ENCODE measurements around the gene PLA2G2C. TPM values are rescaled to one million over a fixed set of nuclear protein-coding genes. Genes with fewer than 3 reads are reported as not detected.

PLA2G2C gene
- total and polyA plus RNA-seq, 2 experiments from 2014 or later = not detected

GRCh38 chr1:20158358-20159070 is 27.8 kb downstream of the PLA2G2C start:
- DNase-seq (ENCODE audit: low spot score) (no peak), ATAC-seq (no peak)
- no peak for TF ChIP-seq JUNB (IDR thresholded peaks at IDR 0.05; ENCODE audit: unreplicated experiment)
- TF ChIP-seq POLR2AphosphoS5 (IDR thresholded peaks at IDR 0.05; ENCODE audit: low read depth) = no peak
- Mint-ChIP-seq H3K4me1 (peaks cover 8% of the 10 kb centered on the region), H3K27me3 (ENCODE audit: insufficient read depth, low read depth, poor library complexity) (peaks cover 9% of the 10 kb centered on the region), H3K27ac (no peak overlapping the region), H3K9me3 (peaks cover 50% of the 10 kb centered on the region), H3K36me3 (ENCODE audit: low read depth) (peaks cover 22% of the 10 kb centered on the region), H3K4me3 (no peak overlapping the region)
- no peaks in the 10 kb centered on the region for H3K4me1 ChIP-seq (ENCODE audit: insufficient read depth)
- no peaks in the 10 kb centered on the region for H3K27me3 ChIP-seq (ENCODE audit: insufficient read depth)
- H3K4me2 ChIP-seq = no peak overlapping the region
- H3K36me3 ChIP-seq (ENCODE audit: insufficient read depth) = no peaks in the 10 kb centered on the region
- no peak overlapping the region for H3K27ac ChIP-seq (ENCODE audit: low read depth)
- H3K4me3 ChIP-seq = no peak overlapping the region
- H3K9me2 ChIP-seq (ENCODE audit: insufficient read depth) = no peaks in the 10 kb centered on the region
- H4K20me1 ChIP-seq (replicated peaks; ENCODE audit: insufficient read depth) = no peaks in the 10 kb centered on the region
- no peaks in the 10 kb centered on the region for H3K79me2 ChIP-seq (replicated peaks; ENCODE audit: insufficient read depth)
- no peaks in the 10 kb centered on the region for H3F3A ChIP-seq (replicated peaks; ENCODE audit: low read depth)
- no peak overlapping the region for H2AFZ ChIP-seq

DNA sequence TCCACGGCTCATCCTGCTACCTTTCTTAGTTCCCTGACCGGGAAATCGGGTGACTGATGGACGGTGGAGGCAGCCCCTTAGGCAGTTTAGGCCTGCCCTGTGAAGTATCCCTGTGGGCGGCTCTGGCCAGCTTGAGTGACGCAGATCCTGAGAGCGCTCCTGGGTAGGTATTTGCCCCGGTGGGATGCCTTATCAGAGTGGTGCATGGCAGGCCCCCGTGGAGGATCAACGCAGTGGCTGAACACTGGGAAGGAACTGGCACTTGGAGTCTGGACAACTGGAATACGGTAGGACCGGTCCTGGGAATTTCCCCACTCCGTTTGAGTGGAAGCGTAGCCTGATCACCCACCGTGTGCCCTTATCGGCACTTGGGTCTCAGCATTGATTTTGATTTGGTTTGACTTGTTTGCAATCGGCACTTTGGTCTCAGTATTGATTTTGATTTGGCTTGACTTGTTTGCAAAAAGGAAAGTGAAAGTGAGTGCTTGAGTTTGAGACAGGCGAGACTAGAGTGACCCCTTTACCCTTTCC is 32.0 kb downstream of the PLA2G2C start:
- H3K36me3 ChIP-seq (ENCODE audit: insufficient read depth) = no peaks in the 10 kb centered on the region
- H3K27me3 ChIP-seq (ENCODE audit: insufficient read depth) = no peaks in the 10 kb centered on the region
- no peak for DNase-seq (ENCODE audit: low spot score)
- no peak overlapping the region for H3K4me3 Mint-ChIP-seq
- H3K4me1 ChIP-seq (ENCODE audit: insufficient read depth) = peaks cover 9% of the 10 kb centered on the region; the same call in 1 of the 2 replicates
- no peak overlapping the region for H2AFZ ChIP-seq
- H3K4me1 Mint-ChIP-seq = peaks cover 21% of the 10 kb centered on the region
- no peak overlapping the region for H3K4me2 ChIP-seq
- no peaks in the 10 kb centered on the region for H3K9me2 ChIP-seq (ENCODE audit: insufficient read depth)
- no peak for ATAC-seq
- H3K27me3 Mint-ChIP-seq (ENCODE audit: insufficient read depth, low read depth, poor library complexity) = peaks cover 6% of the 10 kb centered on the region
- peaks cover 10% of the 10 kb centered on the region for H3K9me3 Mint-ChIP-seq
- H4K20me1 ChIP-seq (replicated peaks; ENCODE audit: insufficient read depth) = no peaks in the 10 kb centered on the region
- no peaks in the 10 kb centered on the region for H3K36me3 Mint-ChIP-seq (ENCODE audit: low read depth)
- H3K79me2 ChIP-seq (replicated peaks; ENCODE audit: insufficient read depth) = no peaks in the 10 kb centered on the region
- H3K27ac Mint-ChIP-seq = no peak overlapping the region
- H3F3A ChIP-seq (replicated peaks; ENCODE audit: low read depth) = 0 out of 2 replicates have a peak, but pooled peaks cover 3% of the 10 kb centered on the region
- TF ChIP-seq, protein P1, sequence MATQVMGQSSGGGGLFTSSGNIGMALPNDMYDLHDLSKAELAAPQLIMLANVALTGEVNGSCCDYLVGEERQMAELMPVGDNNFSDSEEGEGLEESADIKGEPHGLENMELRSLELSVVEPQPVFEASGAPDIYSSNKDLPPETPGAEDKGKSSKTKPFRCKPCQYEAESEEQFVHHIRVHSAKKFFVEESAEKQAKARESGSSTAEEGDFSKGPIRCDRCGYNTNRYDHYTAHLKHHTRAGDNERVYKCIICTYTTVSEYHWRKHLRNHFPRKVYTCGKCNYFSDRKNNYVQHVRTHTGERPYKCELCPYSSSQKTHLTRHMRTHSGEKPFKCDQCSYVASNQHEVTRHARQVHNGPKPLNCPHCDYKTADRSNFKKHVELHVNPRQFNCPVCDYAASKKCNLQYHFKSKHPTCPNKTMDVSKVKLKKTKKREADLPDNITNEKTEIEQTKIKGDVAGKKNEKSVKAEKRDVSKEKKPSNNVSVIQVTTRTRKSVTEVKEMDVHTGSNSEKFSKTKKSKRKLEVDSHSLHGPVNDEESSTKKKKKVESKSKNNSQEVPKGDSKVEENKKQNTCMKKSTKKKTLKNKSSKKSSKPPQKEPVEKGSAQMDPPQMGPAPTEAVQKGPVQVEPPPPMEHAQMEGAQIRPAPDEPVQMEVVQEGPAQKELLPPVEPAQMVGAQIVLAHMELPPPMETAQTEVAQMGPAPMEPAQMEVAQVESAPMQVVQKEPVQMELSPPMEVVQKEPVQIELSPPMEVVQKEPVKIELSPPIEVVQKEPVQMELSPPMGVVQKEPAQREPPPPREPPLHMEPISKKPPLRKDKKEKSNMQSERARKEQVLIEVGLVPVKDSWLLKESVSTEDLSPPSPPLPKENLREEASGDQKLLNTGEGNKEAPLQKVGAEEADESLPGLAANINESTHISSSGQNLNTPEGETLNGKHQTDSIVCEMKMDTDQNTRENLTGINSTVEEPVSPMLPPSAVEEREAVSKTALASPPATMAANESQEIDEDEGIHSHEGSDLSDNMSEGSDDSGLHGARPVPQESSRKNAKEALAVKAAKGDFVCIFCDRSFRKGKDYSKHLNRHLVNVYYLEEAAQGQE (IDR thresholded peaks at IDR 0.05; ENCODE audit: unreplicated experiment) = no peak
- TF ChIP-seq NANOG (IDR thresholded peaks at IDR 0.05; ENCODE audit: borderline replicate concordance) = no peak
- TF ChIP-seq, protein P2, sequence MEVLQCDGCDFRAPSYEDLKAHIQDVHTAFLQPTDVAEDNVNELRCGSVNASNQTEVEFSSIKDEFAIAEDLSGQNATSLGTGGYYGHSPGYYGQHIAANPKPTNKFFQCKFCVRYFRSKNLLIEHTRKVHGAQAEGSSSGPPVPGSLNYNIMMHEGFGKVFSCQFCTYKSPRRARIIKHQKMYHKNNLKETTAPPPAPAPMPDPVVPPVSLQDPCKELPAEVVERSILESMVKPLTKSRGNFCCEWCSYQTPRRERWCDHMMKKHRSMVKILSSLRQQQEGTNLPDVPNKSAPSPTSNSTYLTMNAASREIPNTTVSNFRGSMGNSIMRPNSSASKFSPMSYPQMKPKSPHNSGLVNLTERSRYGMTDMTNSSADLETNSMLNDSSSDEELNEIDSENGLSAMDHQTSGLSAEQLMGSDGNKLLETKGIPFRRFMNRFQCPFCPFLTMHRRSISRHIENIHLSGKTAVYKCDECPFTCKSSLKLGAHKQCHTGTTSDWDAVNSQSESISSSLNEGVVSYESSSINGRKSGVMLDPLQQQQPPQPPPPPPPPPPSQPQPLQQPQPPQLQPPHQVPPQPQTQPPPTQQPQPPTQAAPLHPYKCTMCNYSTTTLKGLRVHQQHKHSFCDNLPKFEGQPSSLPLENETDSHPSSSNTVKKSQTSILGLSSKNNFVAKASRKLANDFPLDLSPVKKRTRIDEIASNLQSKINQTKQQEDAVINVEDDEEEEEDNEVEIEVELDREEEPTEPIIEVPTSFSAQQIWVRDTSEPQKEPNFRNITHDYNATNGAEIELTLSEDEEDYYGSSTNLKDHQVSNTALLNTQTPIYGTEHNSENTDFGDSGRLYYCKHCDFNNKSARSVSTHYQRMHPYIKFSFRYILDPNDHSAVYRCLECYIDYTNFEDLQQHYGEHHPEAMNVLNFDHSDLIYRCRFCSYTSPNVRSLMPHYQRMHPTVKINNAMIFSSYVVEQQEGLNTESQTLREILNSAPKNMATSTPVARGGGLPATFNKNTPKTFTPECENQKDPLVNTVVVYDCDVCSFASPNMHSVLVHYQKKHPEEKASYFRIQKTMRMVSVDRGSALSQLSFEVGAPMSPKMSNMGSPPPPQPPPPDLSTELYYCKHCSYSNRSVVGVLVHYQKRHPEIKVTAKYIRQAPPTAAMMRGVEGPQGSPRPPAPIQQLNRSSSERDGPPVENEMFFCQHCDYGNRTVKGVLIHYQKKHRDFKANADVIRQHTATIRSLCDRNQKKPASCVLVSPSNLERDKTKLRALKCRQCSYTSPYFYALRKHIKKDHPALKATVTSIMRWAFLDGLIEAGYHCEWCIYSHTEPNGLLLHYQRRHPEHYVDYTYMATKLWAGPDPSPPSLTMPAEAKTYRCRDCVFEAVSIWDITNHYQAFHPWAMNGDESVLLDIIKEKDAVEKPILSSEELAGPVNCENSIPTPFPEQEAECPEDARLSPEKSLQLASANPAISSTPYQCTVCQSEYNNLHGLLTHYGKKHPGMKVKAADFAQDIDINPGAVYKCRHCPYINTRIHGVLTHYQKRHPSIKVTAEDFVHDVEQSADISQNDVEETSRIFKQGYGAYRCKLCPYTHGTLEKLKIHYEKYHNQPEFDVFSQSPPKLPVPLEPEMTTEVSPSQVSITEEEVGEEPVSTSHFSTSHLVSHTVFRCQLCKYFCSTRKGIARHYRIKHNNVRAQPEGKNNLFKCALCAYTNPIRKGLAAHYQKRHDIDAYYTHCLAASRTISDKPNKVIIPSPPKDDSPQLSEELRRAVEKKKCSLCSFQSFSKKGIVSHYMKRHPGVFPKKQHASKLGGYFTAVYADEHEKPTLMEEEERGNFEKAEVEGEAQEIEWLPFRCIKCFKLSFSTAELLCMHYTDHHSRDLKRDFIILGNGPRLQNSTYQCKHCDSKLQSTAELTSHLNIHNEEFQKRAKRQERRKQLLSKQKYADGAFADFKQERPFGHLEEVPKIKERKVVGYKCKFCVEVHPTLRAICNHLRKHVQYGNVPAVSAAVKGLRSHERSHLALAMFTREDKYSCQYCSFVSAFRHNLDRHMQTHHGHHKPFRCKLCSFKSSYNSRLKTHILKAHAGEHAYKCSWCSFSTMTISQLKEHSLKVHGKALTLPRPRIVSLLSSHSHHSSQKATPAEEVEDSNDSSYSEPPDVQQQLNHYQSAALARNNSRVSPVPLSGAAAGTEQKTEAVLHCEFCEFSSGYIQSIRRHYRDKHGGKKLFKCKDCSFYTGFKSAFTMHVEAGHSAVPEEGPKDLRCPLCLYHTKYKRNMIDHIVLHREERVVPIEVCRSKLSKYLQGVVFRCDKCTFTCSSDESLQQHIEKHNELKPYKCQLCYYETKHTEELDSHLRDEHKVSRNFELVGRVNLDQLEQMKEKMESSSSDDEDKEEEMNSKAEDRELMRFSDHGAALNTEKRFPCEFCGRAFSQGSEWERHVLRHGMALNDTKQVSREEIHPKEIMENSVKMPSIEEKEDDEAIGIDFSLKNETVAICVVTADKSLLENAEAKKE (CRISPR knock-in tag; IDR thresholded peaks at IDR 0.05) = no peak
- TF ChIP-seq STAT1 (IDR thresholded peaks at IDR 0.05; ENCODE audit: unreplicated experiment) = no peak
- TF ChIP-seq ZNF331 (CRISPR knock-in tag; IDR thresholded peaks at IDR 0.05; ENCODE audit: low read depth) = no peak
- TF ChIP-seq, protein P3, sequence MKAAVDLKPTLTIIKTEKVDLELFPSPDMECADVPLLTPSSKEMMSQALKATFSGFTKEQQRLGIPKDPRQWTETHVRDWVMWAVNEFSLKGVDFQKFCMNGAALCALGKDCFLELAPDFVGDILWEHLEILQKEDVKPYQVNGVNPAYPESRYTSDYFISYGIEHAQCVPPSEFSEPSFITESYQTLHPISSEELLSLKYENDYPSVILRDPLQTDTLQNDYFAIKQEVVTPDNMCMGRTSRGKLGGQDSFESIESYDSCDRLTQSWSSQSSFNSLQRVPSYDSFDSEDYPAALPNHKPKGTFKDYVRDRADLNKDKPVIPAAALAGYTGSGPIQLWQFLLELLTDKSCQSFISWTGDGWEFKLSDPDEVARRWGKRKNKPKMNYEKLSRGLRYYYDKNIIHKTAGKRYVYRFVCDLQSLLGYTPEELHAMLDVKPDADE (IDR thresholded peaks at IDR 0.05) = no peak
- no peak for TF ChIP-seq EZH2 (IDR thresholded peaks at IDR 0.05; ENCODE audit: low read depth, unreplicated experiment)
- no peak for TF ChIP-seq EZH2phosphoT487 (IDR thresholded peaks at IDR 0.05; ENCODE audit: unreplicated experiment)
- no peak for TF ChIP-seq POLR2AphosphoS5 (IDR thresholded peaks at IDR 0.05; ENCODE audit: low read depth)
- no peak overlapping the region for H3K27ac ChIP-seq (ENCODE audit: low read depth)
- H3K4me3 ChIP-seq = no peak overlapping the region
